T-helper 17 cell (primary cell): ENCODE data around the gene PEX5L. TPM values are rescaled to one million over a fixed set of nuclear protein-coding genes. Genes with fewer than 3 reads are reported as not detected.
A peak's percentile ranks its signal among the peaks of the same experiment; 100 is the strongest.
"Not testable (repeated sequence)": the region's sequence is repeated elsewhere in the genome, so short reads cannot be mapped to it uniquely, and the experiment has no call there.

Experiments used
- ATAC-seq: fragments of 150-1000 bp; cut with Tn5 transposase; 2 replicates; pipeline ENCODE4 v1.10.0; 2021; ENCODE audit warnings: mild to moderate bottlenecking, moderate library complexity
- DNase-seq, 3 donors: peaks; one replicate each; pipeline versions ENCODE4 v3.0.0 to v3.0.0-alpha.2; 2020 to 2021
- H3K9me3 ChIP-seq: one replicate; pipeline ENCODE4 v1.7.0; 2013; ENCODE audit warnings: low read length, mild to moderate bottlenecking; ENCODE audit not compliant: control insufficient read depth, poor library complexity, severe bottlenecking
- H3K27ac Mint-ChIP-seq: one replicate; pipeline ENCODE4 v1.8.0; 2022; ENCODE audit warnings: mild to moderate bottlenecking, moderate library complexity, mixed read lengths
- H3K27me3 Mint-ChIP-seq: one replicate; pipeline ENCODE4 v1.8.0; 2022; ENCODE audit warnings: mixed read lengths
- H3K36me3 Mint-ChIP-seq: one replicate; pipeline ENCODE4 v1.8.0; 2022; ENCODE audit warnings: low read depth, mixed read lengths
- H3K4me1 Mint-ChIP-seq: one replicate; pipeline ENCODE4 v1.8.0; 2022; ENCODE audit warnings: mild to moderate bottlenecking, mixed read lengths
- H3K4me3 Mint-ChIP-seq: one replicate; pipeline ENCODE4 v1.8.0; 2022; ENCODE audit warnings: mild to moderate bottlenecking, moderate library complexity, mixed read lengths
- total RNA-seq, 4 donors: library from RNA in 2 of 4; stranded (reverse) in 2 of 4; gene quantifications; one replicate each; pipeline ENCODE4 v1.2.3 and lab custom pipeline; 2022 to 2026

The PEX5L gene
- total RNA-seq, 2 donors from 2014 or later = not detected

GRCh38 chr3:180049391-180049790, 12.7 kb upstream of the PEX5L start:
- DNase-seq (no peak), ATAC-seq (no peak)
- H3K9me3 ChIP-seq = no peaks in the 10 kb centered on the region
- H3K4me3 Mint-ChIP-seq = no peak overlapping the region
- H3K36me3 Mint-ChIP-seq = no peaks in the 10 kb centered on the region
- no peaks in the 10 kb centered on the region for H3K4me1 Mint-ChIP-seq
- no peak overlapping the region for H3K27ac Mint-ChIP-seq
- peaks cover 5% of the 10 kb centered on the region for H3K27me3 Mint-ChIP-seq

- no peak for DNase-seq
- Mint-ChIP-seq H3K4me3 (no peak overlapping the region), H3K36me3 (no peaks in the 10 kb centered on the region), H3K27me3 (peaks cover 5% of the 10 kb centered on the region), H3K4me1 (no peaks in the 10 kb centered on the region), H3K27ac (no peak overlapping the region)
- H3K9me3 ChIP-seq = no peaks in the 10 kb centered on the region
- ATAC-seq = no peak
Measured at GRCh38 chr3:180048840-180049239, 12.1 kb upstream of the PEX5L start.

GRCh38 chr3:180048103-180048502, 11.4 kb upstream of the PEX5L start:
- Mint-ChIP-seq H3K4me3 (no peak overlapping the region), H3K27me3 (peaks cover 5% of the 10 kb centered on the region), H3K4me1 (no peaks in the 10 kb centered on the region), H3K36me3 (no peaks in the 10 kb centered on the region), H3K27ac (no peak overlapping the region)
- no peaks in the 10 kb centered on the region for H3K9me3 ChIP-seq
- no peak for DNase-seq
- ATAC-seq = no peak

- Mint-ChIP-seq H3K4me1 (peaks cover 3% of the 10 kb centered on the region), H3K27ac (no peak overlapping the region)
- no peak for ATAC-seq
Measured at GRCh38 chr3:180040966-180041365, 4.2 kb upstream of the PEX5L start.

GRCh38 chr3:180036092-180036670, 556 bp downstream of the PEX5L start:
- no peaks in the 10 kb centered on the region for H3K36me3 Mint-ChIP-seq
- peaks cover 62% of the 10 kb centered on the region for H3K27me3 Mint-ChIP-seq
- H3K4me1 Mint-ChIP-seq = peaks cover 3% of the 10 kb centered on the region
- no peak for DNase-seq
- peak overlapping the region; percentile 56 for H3K4me3 Mint-ChIP-seq
- no peak for ATAC-seq
- no peak overlapping the region for H3K27ac Mint-ChIP-seq
- no peaks in the 10 kb centered on the region for H3K9me3 ChIP-seq

More at GRCh38 chr3:180040966-180041365, 4.2 kb upstream of the PEX5L start:
- Mint-ChIP-seq H3K27me3 (peaks cover 38% of the 10 kb centered on the region), H3K4me3 (no peak overlapping the region), H3K36me3 (no peaks in the 10 kb centered on the region)
- DNase-seq = no peak
- no peaks in the 10 kb centered on the region for H3K9me3 ChIP-seq

GRCh38 chr3:180026997-180027396, 9.7 kb downstream of the PEX5L start:
- no peak overlapping the region for H3K27ac Mint-ChIP-seq
- ATAC-seq (no peak), DNase-seq (no peak)
- peaks cover 12% of the 10 kb centered on the region for H3K27me3 Mint-ChIP-seq
- no peaks in the 10 kb centered on the region for H3K4me1 Mint-ChIP-seq
- peaks cover 2% of the 10 kb centered on the region for H3K36me3 Mint-ChIP-seq
- H3K9me3 ChIP-seq = no peaks in the 10 kb centered on the region
- no peak overlapping the region for H3K4me3 Mint-ChIP-seq

- ATAC-seq = no peak
- H3K27me3 Mint-ChIP-seq = no peaks in the 10 kb centered on the region
- no peaks in the 10 kb centered on the region for H3K36me3 Mint-ChIP-seq
- no peak overlapping the region for H3K27ac Mint-ChIP-seq
- H3K4me1 Mint-ChIP-seq = no peaks in the 10 kb centered on the region
- no peak overlapping the region for H3K4me3 Mint-ChIP-seq
- no peaks in the 10 kb centered on the region for H3K9me3 ChIP-seq
- DNase-seq = no peak
Measured at GRCh38 chr3:180018543-180018942, 18.2 kb downstream of the PEX5L start.

GRCh38 chr3:180017846-180018245, 18.9 kb downstream of the PEX5L start:
- H3K9me3 ChIP-seq = no peaks in the 10 kb centered on the region
- DNase-seq (no peak), ATAC-seq (no peak)
- Mint-ChIP-seq H3K4me3 (no peak overlapping the region), H3K27ac (no peak overlapping the region), H3K27me3 (no peaks in the 10 kb centered on the region), H3K4me1 (no peaks in the 10 kb centered on the region), H3K36me3 (no peaks in the 10 kb centered on the region)

- Mint-ChIP-seq H3K4me3 (no peak overlapping the region), H3K27me3 (no peaks in the 10 kb centered on the region), H3K36me3 (peaks cover 4% of the 10 kb centered on the region), H3K27ac (no peak overlapping the region), H3K4me1 (no peaks in the 10 kb centered on the region)
- no peak for ATAC-seq
- peaks cover 4% of the 10 kb centered on the region for H3K9me3 ChIP-seq
- no peak for DNase-seq
Measured at GRCh38 chr3:180011927-180012326, 24.8 kb downstream of the PEX5L start.

GRCh38 chr3:180008318-180008717, 28.4 kb downstream of the PEX5L start:
- not testable (repeated sequence) for H3K36me3 Mint-ChIP-seq, H3K9me3 ChIP-seq, H3K4me1 Mint-ChIP-seq, H3K4me3 Mint-ChIP-seq, H3K27ac Mint-ChIP-seq, ATAC-seq, H3K27me3 Mint-ChIP-seq, DNase-seq

- Mint-ChIP-seq H3K27ac (no peak overlapping the region), H3K36me3 (peaks cover 4% of the 10 kb centered on the region), H3K4me1 (no peaks in the 10 kb centered on the region), H3K4me3 (no peak overlapping the region), H3K27me3 (no peaks in the 10 kb centered on the region)
- peaks cover 4% of the 10 kb centered on the region for H3K9me3 ChIP-seq
- DNase-seq = no peak
- no peak for ATAC-seq
Measured at GRCh38 chr3:180004542-180004941, 32.2 kb downstream of the PEX5L start.

GRCh38 chr3:180002006-180002405, 34.7 kb downstream of the PEX5L start:
- no peaks in the 10 kb centered on the region for H3K9me3 ChIP-seq
- Mint-ChIP-seq H3K36me3 (no peaks in the 10 kb centered on the region), H3K4me1 (no peaks in the 10 kb centered on the region), H3K4me3 (no peak overlapping the region), H3K27ac (no peak overlapping the region), H3K27me3 (no peaks in the 10 kb centered on the region)
- DNase-seq = no peak
- ATAC-seq = no peak

- ATAC-seq = no peak
- Mint-ChIP-seq H3K27ac (no peak overlapping the region), H3K27me3 (no peaks in the 10 kb centered on the region), H3K4me1 (no peaks in the 10 kb centered on the region), H3K36me3 (no peaks in the 10 kb centered on the region), H3K4me3 (no peak overlapping the region)
- DNase-seq = no peak
- no peaks in the 10 kb centered on the region for H3K9me3 ChIP-seq
Measured at GRCh38 chr3:180000500-180000899, 36.2 kb downstream of the PEX5L start.

GRCh38 chr3:179995406-179995805, 41.3 kb downstream of the PEX5L start:
- ATAC-seq = no peak
- Mint-ChIP-seq H3K4me1 (no peaks in the 10 kb centered on the region), H3K36me3 (no peaks in the 10 kb centered on the region), H3K4me3 (no peak overlapping the region), H3K27ac (no peak overlapping the region), H3K27me3 (no peaks in the 10 kb centered on the region)
- no peak for DNase-seq
- H3K9me3 ChIP-seq = peaks cover 2% of the 10 kb centered on the region
